ENCODE data around the gene CLC.
"Not testable (repeated sequence)": the region's sequence is repeated elsewhere in the genome, so short reads cannot be mapped to it uniquely, and the experiment has no call there.

CLC gene

DNA sequence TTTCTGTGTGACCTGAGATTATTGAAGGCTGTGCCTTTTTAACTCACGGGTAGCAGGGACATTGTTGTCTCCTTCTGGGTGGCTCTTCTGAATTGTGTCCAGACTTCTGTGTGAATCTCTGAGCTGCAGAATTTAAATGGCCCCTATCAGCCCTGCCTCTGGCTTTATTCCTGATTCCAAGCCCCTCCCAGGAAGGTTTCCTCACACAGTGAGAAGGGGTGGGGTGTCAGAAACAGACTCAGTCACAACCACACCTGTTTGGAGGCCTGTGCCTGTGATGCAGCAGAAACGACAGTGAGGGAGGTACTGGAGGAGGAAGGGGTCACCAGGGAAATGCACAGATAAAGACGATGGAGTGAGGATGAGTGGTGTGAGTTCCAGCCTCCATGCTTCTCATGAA is at the start of gene CLC:
Gene CLC, minus strand, starts transcription at position 139 of the 400 bp plus-strand sequence. Its CDS starts 77 bp downstream, at position 62.
- no peak for DNase-seq

DNA sequence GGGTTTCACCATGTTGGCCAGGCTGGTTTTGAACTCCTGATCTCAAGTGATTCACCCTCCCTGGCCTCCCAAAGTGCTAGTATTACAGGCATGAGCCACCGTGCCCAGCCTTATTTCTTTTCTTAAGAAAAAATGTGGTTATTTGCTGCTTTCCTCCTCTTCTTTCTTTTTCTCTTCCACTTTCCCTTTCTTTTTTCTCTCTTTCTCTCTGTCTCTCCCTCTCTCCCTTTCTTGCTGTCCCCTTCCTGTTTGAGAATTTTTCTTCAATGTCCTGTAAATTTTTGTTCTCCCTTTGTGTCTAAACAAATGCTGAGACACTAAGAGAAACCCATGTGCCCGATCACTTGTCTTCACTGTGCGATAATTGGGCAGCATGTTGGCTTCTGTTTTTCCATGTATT is 43.1 kb upstream of the CLC start:
- no peak for DNase-seq

- no peak for DNase-seq
Observed at GRCh38 chr19:39778763-39779162, 40.9 kb upstream of the CLC start, which contains the start of gene LEUTX. Gene LEUTX (plus strand): TSS chr19:39778854. CDS start chr19:39778921, 67 bp downstream.

GRCh38 chr19:39768786-39769185 is 31.0 kb upstream of the CLC start:
- DNase-seq = no peak

DNA sequence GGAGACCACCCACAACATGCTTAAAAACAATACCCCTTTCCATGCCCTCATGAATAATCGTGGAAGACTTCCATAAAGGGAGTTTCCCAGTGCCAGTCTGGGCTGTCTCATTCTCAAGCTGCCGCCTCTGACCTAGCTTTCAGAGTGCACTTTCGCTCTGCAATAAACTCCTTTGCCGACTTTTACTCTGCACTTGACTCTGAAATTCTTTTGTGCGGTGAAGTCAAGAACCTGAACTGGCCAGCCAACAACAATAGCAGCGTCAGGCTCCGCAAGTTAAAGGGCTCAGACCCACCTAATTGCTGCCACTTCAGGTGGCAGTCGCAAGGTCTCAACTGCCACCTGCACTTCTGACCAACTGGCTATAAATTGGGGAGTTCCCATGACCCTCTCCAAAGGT is 30.5 kb upstream of the CLC start:
- no peak for DNase-seq

DNA sequence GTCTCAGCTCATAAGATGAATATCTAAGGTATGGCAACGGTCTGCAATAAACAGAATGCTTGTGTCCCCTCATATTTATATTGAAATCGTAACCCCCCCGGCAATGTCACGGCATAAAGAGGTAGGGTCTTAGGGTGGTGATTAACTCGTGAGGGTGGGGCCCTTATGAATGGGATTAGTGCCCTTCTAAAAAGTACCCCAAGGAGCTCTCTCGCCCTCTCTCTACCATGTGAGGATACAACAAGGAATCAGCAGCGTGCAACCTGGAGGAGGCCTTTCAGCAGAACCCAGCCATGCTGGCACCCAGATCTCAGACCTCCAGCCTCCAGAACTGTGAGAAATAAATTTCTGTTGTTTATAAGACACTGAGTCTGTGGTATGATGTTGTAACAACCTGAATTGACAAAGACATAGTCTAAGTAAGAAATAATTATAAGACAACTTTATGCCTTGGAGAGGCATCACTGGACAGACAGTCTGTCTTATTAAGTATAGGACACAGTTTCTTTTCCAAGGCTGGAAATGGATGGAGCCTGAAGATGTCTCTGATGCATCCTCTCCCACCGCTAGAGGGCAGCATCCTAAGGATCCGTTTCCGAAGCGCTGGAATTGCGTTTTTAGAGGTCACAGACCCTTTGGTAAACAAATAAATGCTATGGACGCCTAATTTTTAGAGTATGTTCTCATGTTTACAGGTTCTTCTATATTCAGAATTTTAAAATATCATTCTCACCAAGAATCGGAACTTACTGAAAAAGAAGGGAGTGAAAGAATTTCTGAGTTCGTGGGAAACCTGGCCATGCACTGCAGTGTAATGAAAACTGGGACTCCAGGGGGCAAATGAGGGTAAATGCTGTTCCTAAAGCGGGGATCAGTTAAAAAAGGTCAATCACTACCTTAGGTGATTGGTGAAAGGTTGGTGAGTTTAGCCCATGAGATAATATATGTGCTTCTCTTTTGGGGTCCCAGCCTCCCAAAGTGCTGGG is 27.6 kb upstream of the CLC start:
- DNase-seq = peak; percentile 8 to 19

- not testable (repeated sequence) for DNase-seq
Observed at GRCh38 chr19:39761851-39762250, 24.0 kb upstream of the CLC start.

- no peak for DNase-seq
Observed at GRCh38 chr19:39759457-39760184, 21.8 kb upstream of the CLC start.

DNA sequence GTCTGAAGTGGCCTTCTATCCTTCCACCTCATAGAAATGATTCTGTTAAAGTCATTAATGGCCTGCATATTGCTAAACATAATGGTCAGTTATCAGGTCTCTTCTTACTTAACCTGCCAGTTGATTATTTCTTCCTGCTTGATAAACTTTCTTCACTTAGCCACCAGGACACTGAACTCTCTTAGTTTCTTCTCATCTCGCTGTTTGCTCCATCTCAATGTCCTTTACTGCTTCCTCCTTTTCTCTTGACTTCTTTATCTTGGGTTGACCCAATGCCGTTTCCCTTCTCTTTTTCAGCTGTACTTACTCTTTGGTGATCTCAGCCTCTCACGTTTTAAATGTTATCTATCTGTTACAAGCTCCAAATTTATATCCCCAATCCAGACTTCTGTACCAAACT is 17.1 kb upstream of the CLC start:
- DNase-seq = no peak

DNA sequence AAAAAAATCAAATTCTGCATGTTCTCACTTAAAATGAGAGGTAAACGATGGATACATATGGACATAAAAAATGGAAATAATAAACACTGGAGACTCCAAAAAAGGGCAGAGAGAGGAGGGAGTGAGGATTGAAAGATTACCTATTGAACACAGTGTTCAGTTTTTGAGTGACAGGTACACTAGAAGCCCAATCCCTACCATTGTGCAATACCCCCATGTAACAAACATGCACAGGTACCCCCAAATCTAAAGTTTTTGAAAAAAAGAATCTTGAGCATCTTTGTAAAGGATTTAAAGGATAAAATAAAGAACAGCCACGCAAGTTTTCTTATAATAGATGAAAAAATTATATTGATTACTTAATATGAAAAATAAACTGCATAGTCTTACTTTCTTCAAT is 16.7 kb upstream of the CLC start:
- no peak for DNase-seq

DNA sequence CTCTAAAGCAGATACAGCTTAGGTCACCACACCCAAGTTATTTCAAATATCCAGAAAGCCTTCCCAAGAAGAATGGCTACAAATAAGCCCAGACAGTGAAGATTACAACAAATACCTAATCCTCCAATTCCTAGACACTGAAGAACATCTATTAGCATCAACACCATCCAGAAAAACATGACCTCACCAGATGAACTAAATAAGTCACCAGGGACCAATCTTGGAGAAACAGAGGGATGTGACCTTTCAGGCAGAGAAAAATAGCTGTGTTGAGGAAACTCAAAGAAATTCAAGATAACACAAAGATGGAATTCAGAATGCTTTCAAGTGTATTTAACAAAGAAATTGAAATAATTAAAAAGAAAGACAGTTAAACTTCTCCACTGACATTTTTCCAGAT is 15.0 kb upstream of the CLC start:
- DNase-seq = no peak

GRCh38 chr19:39752390-39752789 is 14.6 kb upstream of the CLC start:
- DNase-seq = no peak

GRCh38 chr19:39749981-39750380 is 12.2 kb upstream of the CLC start:
- DNase-seq = no peak

DNA sequence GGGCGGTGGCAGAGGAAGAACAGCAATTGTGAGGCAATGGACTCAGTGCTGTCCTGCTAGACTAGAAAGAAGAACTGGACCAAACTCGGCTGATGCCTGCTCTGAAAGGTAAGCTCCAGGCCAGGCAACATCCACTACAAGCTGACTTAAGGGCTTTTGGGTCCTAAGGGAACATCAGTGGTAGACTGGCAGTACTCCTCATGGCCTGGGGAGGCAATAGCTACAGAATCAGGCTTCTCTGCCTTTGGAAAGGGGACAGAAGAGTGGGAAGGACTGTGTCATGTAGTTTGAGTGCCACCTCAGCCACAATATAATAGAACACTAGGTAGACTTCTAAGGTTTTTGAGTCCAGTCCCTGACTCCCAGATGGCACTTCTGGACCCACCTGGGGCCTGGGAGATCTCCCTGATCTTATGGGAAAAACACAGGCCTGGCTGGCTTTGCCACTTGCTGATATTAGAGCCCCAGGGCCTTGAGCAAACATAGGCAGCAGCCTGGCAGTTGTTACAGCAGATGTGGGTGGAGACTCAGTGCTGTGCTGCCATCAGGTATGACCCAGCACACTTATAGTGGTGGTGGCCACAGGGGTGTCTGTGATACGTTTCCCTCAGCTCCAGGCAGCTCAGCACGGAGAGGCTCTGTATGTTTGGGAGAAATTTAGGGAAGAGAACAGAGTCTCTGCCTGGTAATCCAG is 9.2 kb upstream of the CLC start:
- no peak for DNase-seq

- no peak for DNase-seq
Observed at GRCh38 chr19:39745643-39746042, 7.8 kb upstream of the CLC start.

- peak in 1 of 2 experiments; percentile 10 for DNase-seq
Observed at GRCh38 chr19:39740395-39740794, 2.6 kb upstream of the CLC start.

GRCh38 chr19:39738814-39739213 is 985 bp upstream of the CLC start:
- no peak for DNase-seq

GRCh38 chr19:39737351-39737750 is 478 bp downstream of the CLC start:
- DNase-seq = peak in 1 of 2 experiments; percentile 15

- DNase-seq = no peak
Observed at GRCh38 chr19:39736088-39736487, 1.7 kb downstream of the CLC start.

DNA sequence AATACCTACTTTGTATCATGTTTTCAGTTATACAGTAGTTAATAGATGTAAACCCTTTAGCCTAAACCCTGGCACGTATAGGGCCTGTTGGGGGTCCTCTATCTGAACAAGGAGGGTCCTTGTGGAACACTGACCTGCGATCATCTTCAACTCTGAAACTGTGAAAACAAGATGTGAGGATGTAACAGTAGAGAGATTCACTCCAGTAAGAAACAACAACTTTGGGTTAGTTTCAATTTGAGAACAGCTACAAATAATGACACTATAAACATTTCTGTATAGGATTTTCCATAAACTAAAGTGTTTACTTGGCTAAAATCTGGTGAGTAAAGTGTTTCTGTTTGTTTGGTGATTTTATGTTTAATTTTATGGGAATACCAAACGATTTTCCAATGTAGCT is 2.1 kb downstream of the CLC start:
- DNase-seq = no peak

DNA sequence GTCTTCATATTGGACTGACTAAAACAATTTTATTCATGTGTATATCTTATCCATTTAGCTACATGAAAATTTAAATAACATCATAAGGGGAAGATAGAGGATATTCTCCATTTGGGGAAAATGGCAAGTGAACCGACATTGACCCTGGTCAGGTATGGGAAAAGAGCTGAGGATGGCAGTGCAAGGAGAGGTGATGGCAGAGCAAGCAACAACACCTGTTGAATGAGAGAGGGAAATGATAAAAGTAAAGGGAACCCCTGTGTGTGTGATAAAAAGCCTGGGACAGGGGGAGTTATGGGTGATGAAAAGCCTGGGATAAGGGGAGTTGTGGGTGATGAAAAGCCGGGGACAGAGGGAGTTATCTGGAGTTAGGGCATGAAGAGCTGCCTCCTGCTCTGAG is 4.0 kb downstream of the CLC start:
- DNase-seq = no peak

GRCh38 chr19:39731685-39732084 is 6.1 kb downstream of the CLC start:
- DNase-seq = no peak

DNA sequence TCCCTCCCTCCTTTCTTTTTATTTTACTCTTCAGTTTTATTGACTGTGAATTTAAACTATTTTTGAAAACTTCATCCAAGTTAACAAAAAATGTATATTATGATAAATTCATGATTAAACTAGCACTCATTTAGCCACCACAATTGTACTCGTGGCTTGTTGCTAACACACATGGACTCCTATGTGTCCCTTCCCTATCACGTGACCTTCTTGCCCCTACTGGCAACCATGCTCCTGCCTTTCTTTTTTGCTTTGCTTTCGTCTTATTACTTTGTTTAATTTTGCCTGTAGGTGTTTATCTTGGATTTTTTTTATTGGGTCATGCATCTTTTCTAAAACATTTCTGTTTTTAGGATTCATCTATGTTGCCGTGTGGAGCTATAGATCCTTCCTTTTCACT is 8.2 kb downstream of the CLC start:
- no peak for DNase-seq

Data from activated CD4-positive, alpha-beta T cell treated with anti-CD3 and anti-CD28 coated beads, Interleukin-2, amount 50 U/mL, for 4 hours (primary cell).